CD8-positive, alpha-beta memory T cell (primary cell): Measurements from ENCODE around the gene KDM6A. TPM values are rescaled to one million over a fixed set of nuclear protein-coding genes. Genes with fewer than 3 reads are reported as not detected.
"Not testable (repeated sequence)": the region's sequence is repeated elsewhere in the genome, so short reads cannot be mapped to it uniquely, and the experiment has no call there.

ENCODE experiments used
- CTCF ChIA-PET: fragments of 350-600 bp; sonication (Branson Sonifier 250); formaldehyde crosslinking; loops from one replicate; lab custom pipeline; 2021; ENCODE audit warnings: antibody characterized with exemption; lab: Charles Lee
- POLR2A ChIA-PET: fragments of 350-600 bp; sonication (Branson Sonifier 250); formaldehyde crosslinking; loops from one replicate; lab custom pipeline; 2021; ENCODE audit warnings: antibody characterized with exemption; lab: Charles Lee
- DNase-seq, 5 donors: peaks; one replicate each; pipeline versions ENCODE4 v3.0.0 to v3.0.0-alpha.2; 2020 to 2022; ENCODE audit warnings: mixed read lengths in 1 of 5
- H3K27ac ChIP-seq: one replicate; pipeline ENCODE4 v1.7.0; 2013; ENCODE audit warnings: low read depth, mild to moderate bottlenecking, low read length, moderate library complexity
- H3K27me3 ChIP-seq: 2 replicates; pipeline ENCODE4 v1.7.0; 2013; ENCODE audit warnings: low read length, mild to moderate bottlenecking; ENCODE audit not compliant: insufficient read depth, poor library complexity, severe bottlenecking
- H3K36me3 ChIP-seq: 2 replicates; pipeline ENCODE4 v1.7.0; 2013; ENCODE audit warnings: mild to moderate bottlenecking, low read length, moderate library complexity; ENCODE audit not compliant: insufficient read depth
- H3K4me1 ChIP-seq: 2 replicates; pipeline ENCODE4 v1.7.0; 2013; ENCODE audit warnings: mild to moderate bottlenecking, low read length, moderate library complexity; ENCODE audit not compliant: insufficient read depth
- H3K4me3 ChIP-seq: 2 replicates; pipeline ENCODE4 v1.7.0; 2013; ENCODE audit warnings: mild to moderate bottlenecking, low read length
- H3K9me3 ChIP-seq: 2 replicates; pipeline ENCODE4 v1.7.0; 2013; ENCODE audit warnings: mild to moderate bottlenecking, low read length
- H3K27ac Mint-ChIP-seq, 8 donors: one replicate each; pipeline ENCODE4 v1.8.0; 2020 to 2021; ENCODE audit warnings: mixed read lengths in 8 of 8, mild to moderate bottlenecking in 6 of 8, inconsistent platforms in 3 of 8, moderate library complexity in 3 of 8
- H3K27me3 Mint-ChIP-seq, 2 donors: one replicate each; pipeline ENCODE4 v1.8.0; 2020 to 2021; ENCODE audit warnings: mixed read lengths in 2 of 2, mild to moderate bottlenecking in 1 of 2, moderate library complexity in 1 of 2
- H3K36me3 Mint-ChIP-seq, 3 donors: one replicate each; pipeline ENCODE4 v1.8.0; 2020 to 2021; ENCODE audit warnings: mixed read lengths in 3 of 3, inconsistent platforms in 1 of 3, mild to moderate bottlenecking in 1 of 3
- H3K4me1 Mint-ChIP-seq, 3 donors: one replicate each; pipeline ENCODE4 v1.8.0; 2020 to 2021; ENCODE audit warnings: mixed read lengths in 3 of 3, inconsistent platforms in 1 of 3, mild to moderate bottlenecking in 1 of 3
- H3K4me3 Mint-ChIP-seq, 7 donors: one replicate each; pipeline ENCODE4 v1.8.0; 2020 to 2021; ENCODE audit warnings: mixed read lengths in 7 of 7, mild to moderate bottlenecking in 6 of 7, moderate library complexity in 4 of 7, inconsistent platforms in 2 of 7
- H3K9me3 Mint-ChIP-seq, 5 donors: one replicate each; pipeline ENCODE4 v1.8.0; 2020 to 2022; ENCODE audit warnings: mixed read lengths in 5 of 5, mild to moderate bottlenecking in 3 of 5, moderate library complexity in 2 of 5, inconsistent platforms in 1 of 5
- polyA plus RNA-seq: library from polyadenylated mRNA; unstranded; fragments of 300-500 nt; fragmentation: Illumina TruSeq; gene quantifications from one replicate; pipeline ENCODE4 v1.2.3, GENCODE V29; 2021
- total RNA-seq, 2 experiments: library from RNA; stranded (reverse); gene quantifications; one replicate each; pipeline ENCODE4 v1.2.3, GENCODE V29; 2021

KDM6A gene
- total and polyA plus RNA-seq, 3 experiments from 2014 or later = 20.7 to 23.7 (median 21.5) TPM

- ChIA-PET CTCF (no interaction called here), POLR2A (no interaction called here)
- no peak overlapping the region for H3K4me3 ChIP-seq
- peaks cover 5% of the 10 kb centered on the region for H3K9me3 ChIP-seq
- no peak overlapping the region for H3K27ac Mint-ChIP-seq
- no peaks in the 10 kb centered on the region for H3K27me3 Mint-ChIP-seq
- H3K4me1 Mint-ChIP-seq = peaks cover 50 to 71% (median 51%) of the 10 kb centered on the region in 3 donors
- H3K4me1 ChIP-seq = peaks cover 6% of the 10 kb centered on the region
- H3K36me3 Mint-ChIP-seq = peaks cover 6 to 17% (median 8%) of the 10 kb centered on the region in 3 donors
- no peaks in the 10 kb centered on the region for H3K27me3 ChIP-seq
- peaks cover 9 to 14% (median 12%) of the 10 kb centered on the region in 5 donors for H3K9me3 Mint-ChIP-seq
- no peaks in the 10 kb centered on the region for H3K36me3 ChIP-seq
- H3K4me3 Mint-ChIP-seq = no peak overlapping the region
- no peak overlapping the region for H3K27ac ChIP-seq
- no peak for DNase-seq
Measured at GRCh38 chrX:44946771-44947170, 73.8 kb downstream of the KDM6A start.

GRCh38 chrX:44947995-44948394, 75.0 kb downstream of the KDM6A start:
- POLR2A ChIA-PET = no interaction called here
- H3K4me1 Mint-ChIP-seq = peaks cover 53 to 68% (median 53%) of the 10 kb centered on the region in 3 donors

GRCh38 chrX:44948406-44948805, 75.4 kb downstream of the KDM6A start:
- DNase-seq = no peak
- H3K27me3 Mint-ChIP-seq = no peaks in the 10 kb centered on the region
- Histone ChIP-seq H3K4me1 (peaks cover 6% of the 10 kb centered on the region), H3K27me3 (no peaks in the 10 kb centered on the region), H3K36me3 (no peaks in the 10 kb centered on the region), H3K9me3 (peaks cover 5% of the 10 kb centered on the region), H3K27ac (no peak overlapping the region), H3K4me3 (no peak overlapping the region)
- H3K9me3 Mint-ChIP-seq = peaks cover 8 to 14% (median 12%) of the 10 kb centered on the region in 5 donors
- peak overlapping the region in 1 of 7 donors; percentile 17 for H3K4me3 Mint-ChIP-seq
- peak overlapping the region in 1 of 8 donors; percentile 67 for H3K27ac Mint-ChIP-seq
- ChIA-PET CTCF (no interaction called here), POLR2A (no interaction called here)
- peaks cover 57 to 70% (median 57%) of the 10 kb centered on the region in 3 donors for H3K4me1 Mint-ChIP-seq
- peaks cover 6 to 17% (median 7%) of the 10 kb centered on the region in 3 donors for H3K36me3 Mint-ChIP-seq

More at GRCh38 chrX:44947995-44948394, 75.0 kb downstream of the KDM6A start:
- Histone ChIP-seq H3K27ac (no peak overlapping the region), H3K4me3 (no peak overlapping the region), H3K27me3 (no peaks in the 10 kb centered on the region), H3K9me3 (peaks cover 5% of the 10 kb centered on the region), H3K4me1 (peaks cover 6% of the 10 kb centered on the region), H3K36me3 (no peaks in the 10 kb centered on the region)
- Mint-ChIP-seq H3K9me3 (peaks cover 8 to 14% (median 12%) of the 10 kb centered on the region in 5 donors), H3K27ac (peak overlapping the region in 1 of 8 donors; percentile 67), H3K27me3 (no peaks in the 10 kb centered on the region), H3K36me3 (peaks cover 6 to 17% (median 7%) of the 10 kb centered on the region in 3 donors), H3K4me3 (peak overlapping the region in 2 of 7 donors; percentile 17)
- CTCF ChIA-PET = no interaction called here
- no peak for DNase-seq

GRCh38 chrX:44949125-44949524, 76.1 kb downstream of the KDM6A start:
- no peak for DNase-seq
- H3K9me3 Mint-ChIP-seq = peaks cover 8 to 14% (median 9%) of the 10 kb centered on the region in 5 donors
- peaks cover 63 to 72% (median 64%) of the 10 kb centered on the region in 3 donors for H3K4me1 Mint-ChIP-seq
- ChIA-PET POLR2A (interaction anchor here (0.7 kb wide), 1 partner anchor 36 kb away, joined by 3 read pairs; no protein-coding TSS in a partner anchor), CTCF (no interaction called here)
- H3K27me3 Mint-ChIP-seq = no peaks in the 10 kb centered on the region
- H3K4me1 ChIP-seq = peaks cover 8% of the 10 kb centered on the region
- H3K36me3 Mint-ChIP-seq = peaks cover 6 to 17% (median 7%) of the 10 kb centered on the region in 3 donors
- no peaks in the 10 kb centered on the region for H3K27me3 ChIP-seq
- H3K27ac Mint-ChIP-seq = no peak overlapping the region
- H3K4me3 Mint-ChIP-seq = peak overlapping the region in 1 of 7 donors; percentile 17
- no peak overlapping the region for H3K4me3 ChIP-seq
- no peak overlapping the region for H3K27ac ChIP-seq
- H3K36me3 ChIP-seq = no peaks in the 10 kb centered on the region
- H3K9me3 ChIP-seq = peaks cover 5% of the 10 kb centered on the region

- H3K27me3 Mint-ChIP-seq, CTCF ChIA-PET, H3K4me3 ChIP-seq, H3K9me3 ChIP-seq, H3K9me3 Mint-ChIP-seq, H3K36me3 Mint-ChIP-seq, H3K27me3 ChIP-seq, H3K27ac ChIP-seq, DNase-seq, H3K36me3 ChIP-seq, POLR2A ChIA-PET: not testable (repeated sequence)
- Mint-ChIP-seq H3K4me3 (peak overlapping the region in 3 of 7 donors; percentile 28 to 46 (median 33)), H3K4me1 (peaks cover 66 to 78% (median 73%) of the 10 kb centered on the region in 3 donors), H3K27ac (peak overlapping the region in 5 of 8 donors; percentile 17 to 75 (median 62))
- H3K4me1 ChIP-seq = peaks cover 15% of the 10 kb centered on the region
Measured at GRCh38 chrX:44950471-44951366, 77.7 kb downstream of the KDM6A start.

GRCh38 chrX:44951572-44952067, 78.6 kb downstream of the KDM6A start:
- DNase-seq = no peak
- Mint-ChIP-seq H3K4me3 (peak overlapping the region in 3 of 7 donors; percentile 4 to 54 (median 18)), H3K4me1 (peaks cover 72 to 85% (median 78%) of the 10 kb centered on the region in 3 donors), H3K27me3 (no peaks in the 10 kb centered on the region), H3K36me3 (peaks cover 0 to 1% (median 1%) of the 10 kb centered on the region in 3 donors), H3K9me3 (peaks cover 0 to under 1% (median 0%) of the 10 kb centered on the region in 5 donors), H3K27ac (peak overlapping the region in 2 of 8 donors; percentile 0 to 9)
- Histone ChIP-seq H3K27ac (no peak overlapping the region), H3K4me1 (peaks cover 15% of the 10 kb centered on the region), H3K36me3 (no peaks in the 10 kb centered on the region), H3K4me3 (no peak overlapping the region), H3K9me3 (no peaks in the 10 kb centered on the region), H3K27me3 (no peaks in the 10 kb centered on the region)
- POLR2A ChIA-PET = no interaction called here
- CTCF ChIA-PET = no interaction called here

DNA sequence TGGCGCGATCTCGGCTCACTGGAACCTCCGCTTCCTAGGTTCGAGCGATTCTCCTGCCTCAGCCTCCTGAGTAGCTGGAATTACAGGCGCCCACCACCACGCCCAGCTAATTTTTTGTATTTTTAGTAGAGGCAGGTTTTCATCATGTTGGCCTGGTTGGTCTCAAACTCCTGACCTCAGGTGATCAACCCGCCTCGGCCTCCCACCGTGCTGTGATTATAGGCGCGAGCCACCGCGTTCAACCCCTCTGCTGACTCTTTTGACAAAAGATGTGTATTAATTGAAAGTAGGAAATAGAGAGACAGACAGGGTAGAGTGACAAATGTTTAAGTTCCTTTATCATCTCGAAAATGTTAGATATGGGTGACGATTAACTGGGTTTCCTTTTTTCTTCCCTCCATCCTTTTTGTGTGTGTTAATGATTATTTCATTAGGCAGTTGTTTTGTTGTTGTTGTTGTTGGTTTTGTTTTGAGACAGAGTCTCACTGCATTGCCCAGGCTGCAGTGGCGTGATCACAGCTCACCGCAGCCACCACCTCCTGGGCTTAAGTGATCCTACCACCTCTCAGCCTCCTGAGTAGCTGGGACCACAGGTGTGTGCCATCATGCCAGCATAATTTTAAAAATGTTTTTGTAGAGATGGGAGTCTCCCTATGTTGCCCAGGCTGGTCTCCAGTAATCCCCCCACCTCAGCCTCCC, 79.5 kb downstream of the KDM6A start:
- H3K27ac Mint-ChIP-seq = no peak overlapping the region
- no peaks in the 10 kb centered on the region for H3K27me3 ChIP-seq

More for the DNA sequence above, 79.5 kb downstream of the KDM6A start:
- ChIA-PET CTCF (no interaction called here), POLR2A (no interaction called here)
- H3K4me3 Mint-ChIP-seq = no peak overlapping the region
- Histone ChIP-seq H3K27ac (no peak overlapping the region), H3K36me3 (no peaks in the 10 kb centered on the region), H3K4me3 (no peak overlapping the region), H3K4me1 (peaks cover 15% of the 10 kb centered on the region), H3K9me3 (no peaks in the 10 kb centered on the region)
- H3K9me3 Mint-ChIP-seq = no peaks in the 10 kb centered on the region
- no peak for DNase-seq
- peaks cover 74 to 83% (median 80%) of the 10 kb centered on the region in 3 donors for H3K4me1 Mint-ChIP-seq
- H3K27me3 Mint-ChIP-seq = no peaks in the 10 kb centered on the region
- H3K36me3 Mint-ChIP-seq = peaks cover 0 to 1% (median 1%) of the 10 kb centered on the region in 3 donors
